HEK293 (cell line): ENCODE data around the gene TTC33.

Experiments used
- CTCF ChIA-PET: fragments of 350-600 bp; formaldehyde crosslinking; extraction: SDS; loops from one replicate; lab custom pipeline; 2021; ENCODE audit warnings: antibody characterized with exemption; lab: Yijun Ruan, JAX
- POLR2A ChIA-PET: fragments of 300-600 bp; formaldehyde crosslinking; extraction: SDS; loops from one replicate; lab custom pipeline; 2020; ENCODE audit warnings: antibody characterized with exemption, inconsistent platforms; lab: Yijun Ruan, JAX
- H3K27ac ChIP-seq: fragments of 200-500 bp; sonication (Bioruptor generic); 2 replicates; pipeline ENCODE4 v1.5.1; 2014; ENCODE audit warnings: low read depth, low read length, control low read depth, inconsistent platforms; ENCODE audit errors: extremely low read depth
- H3K36me3 ChIP-seq, 2 experiments: fragments of 200-500 bp in 1 of 2; sonication (Bioruptor generic) in 1 of 2; 1 replicate in 1 of 2; 2 replicates in 1 of 2; pipeline ENCODE4 v1.5.1; 2014 to 2017; ENCODE audit warnings: inconsistent platforms in 2 of 2, low read length in 2 of 2; ENCODE audit not compliant: control insufficient read depth in 2 of 2, insufficient read depth in 1 of 2
- H3K4me1 ChIP-seq: fragments of 200-500 bp; sonication (Bioruptor generic); 2 replicates; pipeline ENCODE4 v1.5.1; 2014; ENCODE audit warnings: mild to moderate bottlenecking, low read length, inconsistent platforms; ENCODE audit not compliant: control insufficient read depth, insufficient read depth
- H3K4me3 ChIP-seq: 2 replicates; pipeline ENCODE4 v1.5.1; 2011; ENCODE audit warnings: low read depth, mild to moderate bottlenecking, control low read depth, low read length, moderate library complexity
- H3K9me3 ChIP-seq: fragments of 200-500 bp; sonication (Bioruptor generic); 2 replicates; pipeline ENCODE4 v1.5.1; 2014; ENCODE audit warnings: low read depth, low read length, inconsistent platforms; ENCODE audit not compliant: control insufficient read depth, insufficient read depth
- KLF8 ChIP-seq: fragments of 450-650 bp; formaldehyde crosslinking; IDR thresholded peaks from 2 replicates; pipeline ENCODE4 v1.5.1; 2016; ENCODE audit warnings: missing biosample characterization, missing genetic modification characterization
- MEIS1 ChIP-seq: sonication (generic); formaldehyde crosslinking; IDR thresholded peaks from 2 replicates; pipeline ENCODE4 v1.8.1; 2022; ENCODE audit warnings: missing genetic modification reagents, mild to moderate bottlenecking, borderline replicate concordance
- MZF1 ChIP-seq: fragments of 450-650 bp; formaldehyde crosslinking; IDR thresholded peaks from 2 replicates; pipeline ENCODE4 v1.5.1; 2017; ENCODE audit warnings: missing biosample characterization, missing genetic modification characterization, borderline replicate concordance
- PRDM10 ChIP-seq: fragments of 450-650 bp; formaldehyde crosslinking; IDR thresholded peaks from 2 replicates; pipeline ENCODE4 v1.5.1; 2016; ENCODE audit warnings: missing biosample characterization, missing genetic modification characterization
- SALL2 ChIP-seq: fragments of 450-650 bp; formaldehyde crosslinking; IDR thresholded peaks from 2 replicates; pipeline ENCODE4 v1.5.0; 2017; ENCODE audit warnings: missing biosample characterization, mild to moderate bottlenecking, missing genetic modification characterization, borderline replicate concordance
- SCRT2 ChIP-seq: fragments of 450-650 bp; formaldehyde crosslinking; IDR thresholded peaks from 2 replicates; pipeline ENCODE4 v1.5.1; 2016; ENCODE audit warnings: missing biosample characterization, missing genetic modification characterization
- TCF7L2 ChIP-seq: IDR thresholded peaks from 2 replicates; pipeline ENCODE4 v1.6.1; 2011; ENCODE audit warnings: low read depth, mild to moderate bottlenecking, inconsistent platforms, low read length, moderate library complexity, borderline replicate concordance
- TRIM28 ChIP-seq: IDR thresholded peaks from 2 replicates; pipeline ENCODE4 v1.6.1; 2011; ENCODE audit warnings: low read length, control low read depth, borderline replicate concordance
- ZBTB21 ChIP-seq: fragments of 450-650 bp; formaldehyde crosslinking; IDR thresholded peaks from 2 replicates; pipeline ENCODE4 v1.5.1; 2017; ENCODE audit warnings: missing biosample characterization, missing genetic modification characterization
- ZBTB44 ChIP-seq: fragments of 450-650 bp; IDR thresholded peaks from 2 replicates; pipeline ENCODE4 v1.5.1; 2018; ENCODE audit warnings: missing biosample characterization, mild to moderate bottlenecking, missing genetic modification characterization
- ZFP41 ChIP-seq: fragments of 450-650 bp; formaldehyde crosslinking; IDR thresholded peaks from 2 replicates; pipeline ENCODE4 v1.5.1; 2016; ENCODE audit warnings: missing biosample characterization, missing genetic modification characterization, borderline replicate concordance
- ZNF146 ChIP-seq: fragments of 450-650 bp; formaldehyde crosslinking; IDR thresholded peaks from 2 replicates; pipeline ENCODE4 v1.5.1; 2016; ENCODE audit warnings: missing biosample characterization, missing genetic modification characterization
- ZNF433 ChIP-seq: fragments of 450-650 bp; formaldehyde crosslinking; IDR thresholded peaks from 2 replicates; pipeline ENCODE4 v1.5.1; 2016; ENCODE audit warnings: missing biosample characterization, missing genetic modification characterization, low read depth
- ZNF510 ChIP-seq: fragments of 450-650 bp; formaldehyde crosslinking; IDR thresholded peaks from 2 replicates; pipeline ENCODE4 v1.5.1; 2018; ENCODE audit warnings: mild to moderate bottlenecking, missing genetic modification characterization, missing biosample characterization; ENCODE audit not compliant: insufficient replicate concordance
- ZNF530 ChIP-seq: fragments of 450-650 bp; formaldehyde crosslinking; IDR thresholded peaks from 2 replicates; pipeline ENCODE4 v1.5.1; 2016; ENCODE audit warnings: low read depth, missing biosample characterization, missing genetic modification characterization
- ZNF555 ChIP-seq: fragments of 450-650 bp; formaldehyde crosslinking; conservative IDR thresholded peaks from 2 replicates; pipeline ENCODE4 v1.5.1; 2017; ENCODE audit warnings: missing biosample characterization, mild to moderate bottlenecking, missing genetic modification characterization, inconsistent platforms
- ZNF654 ChIP-seq: fragments of 450-650 bp; formaldehyde crosslinking; IDR thresholded peaks from 2 replicates; pipeline ENCODE4 v1.5.1; 2016; ENCODE audit warnings: low read depth, missing biosample characterization, missing genetic modification characterization
- ZNF660 ChIP-seq: fragments of 450-650 bp; IDR thresholded peaks from 2 replicates; pipeline ENCODE4 v1.5.1; 2018; ENCODE audit warnings: missing biosample characterization, mild to moderate bottlenecking, missing genetic modification characterization
- ZNF701 ChIP-seq: fragments of 450-650 bp; formaldehyde crosslinking; IDR thresholded peaks from 2 replicates; pipeline ENCODE4 v1.5.1; 2016; ENCODE audit warnings: missing biosample characterization, missing genetic modification characterization
- ZNF768 ChIP-seq: fragments of 450-650 bp; formaldehyde crosslinking; IDR thresholded peaks from 2 replicates; pipeline ENCODE4 v1.5.1; 2018; ENCODE audit warnings: missing biosample characterization, mild to moderate bottlenecking, missing genetic modification characterization
- ZSCAN5A ChIP-seq: fragments of 450-650 bp; formaldehyde crosslinking; IDR thresholded peaks from 2 replicates; pipeline ENCODE4 v1.5.1; 2016; ENCODE audit warnings: missing biosample characterization, missing genetic modification characterization
- TF ChIP-seq, protein P1 (sequence below): fragments of 450-650 bp; formaldehyde crosslinking; IDR thresholded peaks from 2 replicates; pipeline ENCODE4 v1.5.1; 2016; ENCODE audit warnings: missing biosample characterization, missing genetic modification characterization, low read depth
- TF ChIP-seq, protein P2 (sequence below): fragments of 450-650 bp; formaldehyde crosslinking; IDR thresholded peaks from 2 replicates; pipeline ENCODE4 v1.5.1; 2016; ENCODE audit warnings: missing biosample characterization, missing genetic modification characterization

Gene TTC33

GRCh38 chr5:40577718-40578117 is 178.0 kb downstream of the TTC33 start (continued):
- TF ChIP-seq, protein P1, sequence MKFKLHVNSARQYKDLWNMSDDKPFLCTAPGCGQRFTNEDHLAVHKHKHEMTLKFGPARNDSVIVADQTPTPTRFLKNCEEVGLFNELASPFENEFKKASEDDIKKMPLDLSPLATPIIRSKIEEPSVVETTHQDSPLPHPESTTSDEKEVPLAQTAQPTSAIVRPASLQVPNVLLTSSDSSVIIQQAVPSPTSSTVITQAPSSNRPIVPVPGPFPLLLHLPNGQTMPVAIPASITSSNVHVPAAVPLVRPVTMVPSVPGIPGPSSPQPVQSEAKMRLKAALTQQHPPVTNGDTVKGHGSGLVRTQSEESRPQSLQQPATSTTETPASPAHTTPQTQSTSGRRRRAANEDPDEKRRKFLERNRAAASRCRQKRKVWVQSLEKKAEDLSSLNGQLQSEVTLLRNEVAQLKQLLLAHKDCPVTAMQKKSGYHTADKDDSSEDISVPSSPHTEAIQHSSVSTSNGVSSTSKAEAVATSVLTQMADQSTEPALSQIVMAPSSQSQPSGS (tag by site-specific recombination): no peak
- TF ChIP-seq ZBTB44 (tag by site-specific recombination): no peak
- no peak for TF ChIP-seq ZSCAN5A (tag by site-specific recombination)
- no peak for TF ChIP-seq ZNF654 (tag by site-specific recombination)
- no peak for TF ChIP-seq ZNF555 (tag by site-specific recombination)
- TF ChIP-seq ZNF660 (tag by site-specific recombination): no peak
- TF ChIP-seq ZNF701 (tag by site-specific recombination): no peak
- TF ChIP-seq TCF7L2: no peak
- TF ChIP-seq, all 188 proteins: peak for 0

DNA sequence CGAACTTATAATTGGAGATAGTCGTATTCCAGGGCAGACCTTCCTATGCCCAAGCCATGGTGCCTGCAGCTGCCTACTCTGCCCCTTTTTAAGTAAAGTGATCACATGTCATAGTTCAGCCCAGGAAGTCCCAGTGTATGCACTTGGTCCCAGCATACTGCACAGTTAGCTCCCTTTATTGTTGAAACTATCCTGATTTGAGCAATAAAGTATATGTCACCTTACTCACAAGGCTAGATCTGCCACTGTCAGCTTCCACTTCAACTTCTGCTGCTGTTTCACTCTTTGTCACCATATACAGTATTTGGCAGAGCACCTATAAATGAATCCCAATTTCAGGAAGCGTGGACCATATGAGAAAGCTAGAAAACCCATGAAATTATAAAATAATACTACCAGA is 179.8 kb downstream of the TTC33 start:
- POLR2A ChIA-PET: no interaction called here
- Histone ChIP-seq H3K9me3 (no peaks in the 10 kb centered on the region), H3K4me3 (no peak overlapping the region), H3K4me1 (no peaks in the 10 kb centered on the region), H3K27ac (no peak overlapping the region)
- no peak for TF ChIP-seq TRIM28
- TF ChIP-seq MEIS1 (CRISPR knock-in tag): no peak
- no peak for TF ChIP-seq SALL2 (tag by site-specific recombination)
- TF ChIP-seq ZFP41 (tag by site-specific recombination): no peak
- TF ChIP-seq ZNF530 (tag by site-specific recombination): no peak
- TF ChIP-seq ZBTB21 (tag by site-specific recombination): no peak
- no peak for TF ChIP-seq KLF8 (tag by site-specific recombination)
- TF ChIP-seq, protein P2, sequence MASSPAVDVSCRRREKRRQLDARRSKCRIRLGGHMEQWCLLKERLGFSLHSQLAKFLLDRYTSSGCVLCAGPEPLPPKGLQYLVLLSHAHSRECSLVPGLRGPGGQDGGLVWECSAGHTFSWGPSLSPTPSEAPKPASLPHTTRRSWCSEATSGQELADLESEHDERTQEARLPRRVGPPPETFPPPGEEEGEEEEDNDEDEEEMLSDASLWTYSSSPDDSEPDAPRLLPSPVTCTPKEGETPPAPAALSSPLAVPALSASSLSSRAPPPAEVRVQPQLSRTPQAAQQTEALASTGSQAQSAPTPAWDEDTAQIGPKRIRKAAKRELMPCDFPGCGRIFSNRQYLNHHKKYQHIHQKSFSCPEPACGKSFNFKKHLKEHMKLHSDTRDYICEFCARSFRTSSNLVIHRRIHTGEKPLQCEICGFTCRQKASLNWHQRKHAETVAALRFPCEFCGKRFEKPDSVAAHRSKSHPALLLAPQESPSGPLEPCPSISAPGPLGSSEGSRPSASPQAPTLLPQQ (tag by site-specific recombination): no peak
- no peak for TF ChIP-seq ZNF146 (tag by site-specific recombination)
- TF ChIP-seq ZNF433 (tag by site-specific recombination): no peak
- TF ChIP-seq ZNF510 (tag by site-specific recombination): no peak
- TF ChIP-seq MZF1 (tag by site-specific recombination): no peak
- no peak for TF ChIP-seq PRDM10 (tag by site-specific recombination)
- no peak for TF ChIP-seq ZNF768 (tag by site-specific recombination)
- TF ChIP-seq SCRT2 (tag by site-specific recombination): no peak
- TF ChIP-seq, all 188 proteins: peak for 0
- no peaks in the 10 kb centered on the region for H3K36me3 ChIP-seq
- CTCF ChIA-PET: interaction anchor here (0.6 kb wide), 1 partner anchor 385 kb away, joined by 3 read pairs; no protein-coding TSS in a partner anchor
